B cell (primary cell): ENCODE data around the gene GRIK5.

ENCODE experiments used
- EZH2 ChIP-seq: IDR thresholded peaks from 2 replicates; pipeline ENCODE4 v1.6.1; 2012; ENCODE audit warnings: borderline replicate concordance, low read depth, mild to moderate bottlenecking, moderate library complexity, low read length; ENCODE audit not compliant: insufficient read depth, poor library complexity, severe bottlenecking
- TF ChIP-seq, protein P1 (sequence below): fragments of 200-600 bp; IDR thresholded peaks from one replicate; pipeline ENCODE4 v1.8.0; 2022; ENCODE audit warnings: antibody characterized with exemption, mild to moderate bottlenecking

DNA sequence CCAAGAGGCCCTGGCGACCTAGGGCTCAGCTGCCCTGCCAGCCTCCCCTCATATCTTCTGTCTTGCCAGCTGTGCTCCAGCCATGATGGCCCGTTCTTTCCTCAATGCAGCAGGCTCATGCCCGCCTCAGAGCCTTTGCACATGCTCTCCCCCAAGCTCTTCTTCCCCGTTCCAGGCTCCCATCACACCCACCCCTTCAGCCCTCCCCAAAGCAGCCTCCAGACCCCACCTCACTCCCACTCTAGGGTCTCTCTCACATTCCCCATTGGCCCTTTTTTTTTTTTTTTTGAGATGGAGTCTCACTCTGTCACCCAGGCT lies 46.1 kb downstream of the GRIK5 start:
- TF ChIP-seq, protein P1, sequence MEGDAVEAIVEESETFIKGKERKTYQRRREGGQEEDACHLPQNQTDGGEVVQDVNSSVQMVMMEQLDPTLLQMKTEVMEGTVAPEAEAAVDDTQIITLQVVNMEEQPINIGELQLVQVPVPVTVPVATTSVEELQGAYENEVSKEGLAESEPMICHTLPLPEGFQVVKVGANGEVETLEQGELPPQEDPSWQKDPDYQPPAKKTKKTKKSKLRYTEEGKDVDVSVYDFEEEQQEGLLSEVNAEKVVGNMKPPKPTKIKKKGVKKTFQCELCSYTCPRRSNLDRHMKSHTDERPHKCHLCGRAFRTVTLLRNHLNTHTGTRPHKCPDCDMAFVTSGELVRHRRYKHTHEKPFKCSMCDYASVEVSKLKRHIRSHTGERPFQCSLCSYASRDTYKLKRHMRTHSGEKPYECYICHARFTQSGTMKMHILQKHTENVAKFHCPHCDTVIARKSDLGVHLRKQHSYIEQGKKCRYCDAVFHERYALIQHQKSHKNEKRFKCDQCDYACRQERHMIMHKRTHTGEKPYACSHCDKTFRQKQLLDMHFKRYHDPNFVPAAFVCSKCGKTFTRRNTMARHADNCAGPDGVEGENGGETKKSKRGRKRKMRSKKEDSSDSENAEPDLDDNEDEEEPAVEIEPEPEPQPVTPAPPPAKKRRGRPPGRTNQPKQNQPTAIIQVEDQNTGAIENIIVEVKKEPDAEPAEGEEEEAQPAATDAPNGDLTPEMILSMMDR = no peak
- TF ChIP-seq EZH2 = no peak
